Measurements from ENCODE around the gene SLC1A2. TPM values are rescaled to one million over a fixed set of nuclear protein-coding genes. Genes with fewer than 3 reads are reported as not detected.
A peak's percentile ranks its signal among the peaks of the same experiment; 100 is the strongest.

Gene SLC1A2
- total and polyA plus RNA-seq, 2 of the 4 experiments (the other 2 are of a cell fraction), result 0.15 to 0.54 TPM

GRCh38 chr11:35321532-35322317, 97.6 kb downstream of the SLC1A2 start:
- H3K9me3 ChIP-seq (ENCODE audit: control insufficient read depth, insufficient read depth, low read length), result no peaks in the 10 kb centered on the region
- no peak overlapping the region; the same call in 1 of the 2 replicates for H3K14ac ChIP-seq (replicated peaks; ENCODE audit: low read depth, low read length)
- POLR2A ChIA-PET (ENCODE audit: unreplicated experiment), result no interaction called here

More at GRCh38 chr11:35321532-35322317, 97.6 kb downstream of the SLC1A2 start:
- peak; percentile 39 for TF ChIP-seq BHLHE40 (IDR thresholded peaks at IDR 0.05; ENCODE audit: low read depth, low read length)
- TF ChIP-seq RCOR1 (IDR thresholded peaks at IDR 0.05; ENCODE audit: insufficient replicate concordance, low read length), result no peak
- Histone ChIP-seq H4K20me1 (ENCODE audit: insufficient read depth, low read length) (no peaks in the 10 kb centered on the region), H3K27ac (ENCODE audit: insufficient read depth, low read length) (no peak overlapping the region), H3K23ac (ENCODE audit: low read depth, low read length) (no peak overlapping the region), H2AFZ (replicated peaks; ENCODE audit: low read length, poor library complexity) (no peak overlapping the region), H3K4me1 (ENCODE audit: control insufficient read depth, insufficient read depth, low read length) (peaks cover 10% of the 10 kb centered on the region; the same call in 1 of the 2 replicates), H3K79me1 (ENCODE audit: low read depth in 1 of 2, low read length in 2 of 2) (no peaks in the 10 kb centered on the region), H3K56ac (ENCODE audit: extremely low read depth, insufficient read depth, low read length) (no peak overlapping the region), H2AK9ac (replicated peaks; ENCODE audit: low read depth, low read length, poor library complexity) (peak overlapping the region; percentile 52), H3K4me2 (ENCODE audit: low read depth, low read length) (no peak overlapping the region), H3K27me3 (ENCODE audit: control insufficient read depth, insufficient read depth, low read length) (no peaks in the 10 kb centered on the region), H2BK5ac (ENCODE audit: low read depth, low read length, poor library complexity, severe bottlenecking) (no peak overlapping the region), H2AK5ac (ENCODE audit: low read depth, low read length) (no peak overlapping the region), H4K91ac (ENCODE audit: insufficient read depth, low read depth, low read length) (no peak overlapping the region), H3K18ac (ENCODE audit: low read depth, low read length) (peak overlapping the region; percentile 5; the same call in 1 of the 2 replicates), H3K4ac (ENCODE audit: low read depth, low read length) (no peak overlapping the region), H2BK15ac (ENCODE audit: low read depth, low read length) (no peak overlapping the region), H2BK20ac (ENCODE audit: low read depth, low read length) (0 out of 2 replicates have a peak overlapping the region, but pooled peaks have one; percentile 33), H3K9me1 (ENCODE audit: insufficient read depth, low read length) (peaks cover 10% of the 10 kb centered on the region), H3K4me3 (ENCODE audit: insufficient read depth, low read depth, low read length) (no peak overlapping the region), H3K9ac (ENCODE audit: low read depth, low read length) (no peak overlapping the region), H4K5ac (ENCODE audit: low read depth, low read length) (no peak overlapping the region), H4K8ac (ENCODE audit: low read depth in 2 of 2, low read length in 2 of 2) (no peak overlapping the region; a peak in 1 of 4 replicates), H3K36me3 (ENCODE audit: control insufficient read depth, insufficient read depth, low read length) (no peaks in the 10 kb centered on the region), H2BK120ac (ENCODE audit: low read depth, low read length) (peak overlapping the region; percentile 69; the same call in 1 of the 2 replicates)
- WGBS, 2 experiments (ENCODE audit: extremely low coverage in 2 of 2, insufficient read length in 1 of 2), result 88% methylated on average over 3 of the region's 11 CpGs; no CpG with 5 or more reads in 1 of the 2 experiments
- DNase-seq, result peak; percentile 69
- CTCF ChIA-PET, result no interaction called here
- ATAC-seq (ENCODE audit: low read depth), result no peak
- intact Hi-C loops (cut with micrococcal nuclease), result no loop called here
- BruUV-seq (replicated peaks), result no TSS peak
- dilution Hi-C loops (cut with HindIII; ENCODE audit: low sequenced_read_pairs, unreplicated experiment), result no loop called here
- in situ Hi-C loops (cut with MboI; ENCODE audit: low sequenced_read_pairs), result no loop called here

Data from IMR-90 (cell line).